ENCODE data around the gene LEMD2. TPM values are rescaled to one million over a fixed set of nuclear protein-coding genes. Genes with fewer than 3 reads are reported as not detected.

Gene LEMD2
- total RNA-seq, 2 donors from 2014 or later: 62.0 to 75.8 TPM

DNA sequence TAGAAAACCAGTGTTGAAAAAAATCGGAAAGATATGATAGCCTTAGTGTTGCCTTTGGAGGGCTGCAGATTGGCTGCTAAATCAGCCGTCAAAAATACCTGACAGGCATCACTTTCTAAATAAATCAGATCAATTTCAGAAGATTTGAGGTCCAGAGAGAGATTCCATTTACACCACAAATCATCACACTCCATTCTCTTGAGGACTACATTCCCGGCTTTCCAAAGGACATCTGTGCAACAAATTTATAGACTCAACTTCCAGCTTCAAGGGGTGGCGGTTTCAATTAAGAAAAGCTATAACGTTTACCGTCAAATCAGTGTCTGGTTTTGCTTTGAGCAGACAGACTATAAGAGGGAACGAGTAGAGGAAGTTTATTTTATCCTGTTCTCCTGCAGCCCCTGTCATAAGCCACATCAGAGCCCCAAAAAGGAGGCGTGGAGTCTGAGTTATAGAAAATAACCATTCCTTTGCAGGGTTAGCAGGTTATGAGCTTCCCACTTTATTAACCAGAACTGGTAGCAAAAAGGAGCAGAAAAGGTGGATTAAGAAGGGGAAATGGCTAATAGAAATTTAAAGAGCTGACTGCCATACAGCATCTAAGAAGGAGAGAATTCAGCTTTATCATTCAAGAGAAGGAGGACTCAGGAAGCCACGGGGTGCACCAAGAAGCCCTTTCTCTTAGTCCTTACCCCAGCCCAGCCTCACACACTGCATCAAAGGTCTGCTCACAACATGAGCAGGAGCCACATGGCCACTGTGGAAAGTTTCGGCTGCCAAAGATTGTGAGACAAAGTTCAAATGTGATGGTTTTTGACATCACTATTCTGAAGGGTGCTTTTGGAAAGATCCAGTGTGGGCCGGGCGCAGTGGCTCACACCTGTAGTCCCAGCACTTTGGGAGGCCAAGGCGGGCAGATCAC lies 64.6 kb downstream of the LEMD2 start:
- no peaks in the 10 kb centered on the region for H3K27me3 ChIP-seq (ENCODE audit: control insufficient read depth, insufficient read depth, low read length, poor library complexity, severe bottlenecking)
- DNase-seq: no peak
- no peak overlapping the region for H3K9ac ChIP-seq (ENCODE audit: extremely low read depth, low read length, poor library complexity, severe bottlenecking)

DNA sequence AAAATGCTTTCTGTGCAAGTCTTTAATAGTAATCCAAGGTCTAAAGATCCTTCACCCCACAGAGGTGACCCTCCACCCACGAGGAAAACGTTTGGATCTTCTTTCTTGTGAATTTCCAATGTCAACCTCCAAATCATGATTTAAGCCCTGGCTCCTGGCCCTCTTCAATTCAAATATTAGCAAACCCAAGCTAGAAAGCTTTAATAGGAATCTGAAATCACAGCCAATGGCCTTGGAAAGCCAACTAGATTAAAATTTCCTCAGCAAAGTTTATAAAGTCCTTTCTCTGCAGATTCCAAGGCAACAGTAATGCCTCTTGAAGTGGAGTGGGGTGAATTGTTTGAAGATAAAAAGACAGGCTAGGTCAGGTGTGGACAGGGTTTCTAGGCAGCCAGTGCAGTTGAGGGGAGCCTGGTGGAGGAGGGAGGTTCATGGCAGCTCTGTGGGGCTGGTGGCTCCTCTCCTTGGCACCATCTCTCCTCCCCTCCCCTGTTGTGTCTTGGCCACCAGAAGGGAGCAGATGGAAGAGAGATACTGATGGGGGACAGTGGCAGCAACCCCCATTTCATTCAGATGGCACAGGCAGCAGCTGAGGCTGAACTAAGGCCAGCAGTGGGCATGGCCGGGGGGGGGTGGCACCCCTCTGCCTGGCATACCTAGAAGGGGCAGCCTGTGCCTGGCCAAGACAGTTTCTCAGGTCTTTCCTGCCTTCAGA lies 65.4 kb downstream of the LEMD2 start:
- no peak for DNase-seq
- WGBS, 2 experiments (ENCODE audit: insufficient coverage in 1 of 2, insufficient read length in 1 of 2): 87 to 94% methylated on average over 2 to 3 of the region's 3 CpGs
- H3K27me3 ChIP-seq (ENCODE audit: control insufficient read depth, insufficient read depth, low read length, poor library complexity, severe bottlenecking): no peaks in the 10 kb centered on the region
- Mint-ChIP-seq H3K27me3 (ENCODE audit: insufficient read depth) (peaks cover 15% of the 10 kb centered on the region), H3K36me3 (ENCODE audit: low read depth) (no peaks in the 10 kb centered on the region), H3K9me3 (no peaks in the 10 kb centered on the region), H3K4me3 (no peak overlapping the region), H3K4me1 (peaks cover 6% of the 10 kb centered on the region), H3K27ac (no peak overlapping the region)
- no peak overlapping the region for H3K27ac ChIP-seq (ENCODE audit: low read depth, low read length)
- no peak overlapping the region for H3K9ac ChIP-seq (ENCODE audit: extremely low read depth, low read length, poor library complexity, severe bottlenecking)
- no peaks in the 10 kb centered on the region for H3K4me1 ChIP-seq (ENCODE audit: control insufficient read depth, insufficient read depth, low read length)
- no peaks in the 10 kb centered on the region for H3K9me3 ChIP-seq (ENCODE audit: control insufficient read depth, low read length)
- TF ChIP-seq, protein P1, sequence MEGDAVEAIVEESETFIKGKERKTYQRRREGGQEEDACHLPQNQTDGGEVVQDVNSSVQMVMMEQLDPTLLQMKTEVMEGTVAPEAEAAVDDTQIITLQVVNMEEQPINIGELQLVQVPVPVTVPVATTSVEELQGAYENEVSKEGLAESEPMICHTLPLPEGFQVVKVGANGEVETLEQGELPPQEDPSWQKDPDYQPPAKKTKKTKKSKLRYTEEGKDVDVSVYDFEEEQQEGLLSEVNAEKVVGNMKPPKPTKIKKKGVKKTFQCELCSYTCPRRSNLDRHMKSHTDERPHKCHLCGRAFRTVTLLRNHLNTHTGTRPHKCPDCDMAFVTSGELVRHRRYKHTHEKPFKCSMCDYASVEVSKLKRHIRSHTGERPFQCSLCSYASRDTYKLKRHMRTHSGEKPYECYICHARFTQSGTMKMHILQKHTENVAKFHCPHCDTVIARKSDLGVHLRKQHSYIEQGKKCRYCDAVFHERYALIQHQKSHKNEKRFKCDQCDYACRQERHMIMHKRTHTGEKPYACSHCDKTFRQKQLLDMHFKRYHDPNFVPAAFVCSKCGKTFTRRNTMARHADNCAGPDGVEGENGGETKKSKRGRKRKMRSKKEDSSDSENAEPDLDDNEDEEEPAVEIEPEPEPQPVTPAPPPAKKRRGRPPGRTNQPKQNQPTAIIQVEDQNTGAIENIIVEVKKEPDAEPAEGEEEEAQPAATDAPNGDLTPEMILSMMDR (conservative IDR thresholded peaks at IDR 0.05): no peak
- H3K36me3 ChIP-seq (ENCODE audit: control insufficient read depth, insufficient read depth, low read length): no peaks in the 10 kb centered on the region
- no peak overlapping the region for H3K4me3 ChIP-seq (ENCODE audit: low read length)

More for the DNA sequence above, 64.6 kb downstream of the LEMD2 start:
- no peaks in the 10 kb centered on the region for H3K4me1 ChIP-seq (ENCODE audit: control insufficient read depth, insufficient read depth, low read length)
- no peak overlapping the region for H3K4me3 Mint-ChIP-seq
- H3K36me3 Mint-ChIP-seq (ENCODE audit: low read depth): no peaks in the 10 kb centered on the region
- no peak overlapping the region for H3K27ac Mint-ChIP-seq
- H3K9me3 ChIP-seq (ENCODE audit: control insufficient read depth, low read length): no peaks in the 10 kb centered on the region
- H3K27ac ChIP-seq (ENCODE audit: low read depth, low read length): no peak overlapping the region
- no peaks in the 10 kb centered on the region for H3K9me3 Mint-ChIP-seq
- no peak overlapping the region for H3K4me3 ChIP-seq (ENCODE audit: low read length)
- H3K4me1 Mint-ChIP-seq: peaks cover 6% of the 10 kb centered on the region
- H3K27me3 Mint-ChIP-seq (ENCODE audit: insufficient read depth): peaks cover 15% of the 10 kb centered on the region
- no peaks in the 10 kb centered on the region for H3K36me3 ChIP-seq (ENCODE audit: control insufficient read depth, insufficient read depth, low read length)
- 84 to 90% methylated on average over 8 to 13 of the region's 13 CpGs for WGBS, 2 experiments (ENCODE audit: insufficient coverage in 1 of 2, insufficient read length in 1 of 2)
- TF ChIP-seq, protein P1 (conservative IDR thresholded peaks at IDR 0.05): no peak

DNA sequence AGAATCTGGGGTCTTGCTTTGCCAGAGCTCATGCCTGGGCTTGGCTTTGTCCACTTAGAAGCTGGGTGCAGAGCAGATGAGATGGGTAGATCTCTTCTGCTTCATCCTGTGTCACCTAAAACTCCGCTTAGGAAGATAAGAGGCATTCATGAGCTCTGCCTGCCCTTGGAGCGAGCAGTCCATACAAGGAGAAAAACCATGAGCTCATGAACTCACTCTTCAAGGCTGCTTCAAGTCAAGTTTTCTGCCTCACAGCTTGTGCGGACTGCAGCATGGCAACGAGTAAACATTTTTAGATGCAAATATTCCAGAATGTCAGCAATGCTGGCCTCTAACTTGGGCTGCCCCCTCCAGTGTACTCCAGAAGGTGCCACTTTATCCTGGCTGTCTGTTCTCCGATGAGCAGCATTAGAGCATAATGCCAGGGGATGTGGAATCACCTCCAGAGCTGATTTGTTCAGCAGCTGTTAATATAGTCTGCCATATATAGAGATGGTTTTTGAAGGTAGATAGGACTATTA lies 66.8 kb downstream of the LEMD2 start:
- Mint-ChIP-seq H3K4me3 (no peak overlapping the region), H3K4me1 (peaks cover 2% of the 10 kb centered on the region), H3K36me3 (ENCODE audit: low read depth) (no peaks in the 10 kb centered on the region), H3K9me3 (no peaks in the 10 kb centered on the region), H3K27ac (no peak overlapping the region), H3K27me3 (ENCODE audit: insufficient read depth) (peaks cover 15% of the 10 kb centered on the region)
- Histone ChIP-seq H3K36me3 (ENCODE audit: control insufficient read depth, insufficient read depth, low read length) (no peaks in the 10 kb centered on the region), H3K27ac (ENCODE audit: low read depth, low read length) (no peak overlapping the region), H3K9ac (ENCODE audit: extremely low read depth, low read length, poor library complexity, severe bottlenecking) (no peak overlapping the region), H3K27me3 (ENCODE audit: control insufficient read depth, insufficient read depth, low read length, poor library complexity, severe bottlenecking) (no peaks in the 10 kb centered on the region), H3K9me3 (ENCODE audit: control insufficient read depth, low read length) (no peaks in the 10 kb centered on the region), H3K4me3 (ENCODE audit: low read length) (no peak overlapping the region), H3K4me1 (ENCODE audit: control insufficient read depth, insufficient read depth, low read length) (no peaks in the 10 kb centered on the region)
- DNase-seq: no peak
- TF ChIP-seq, protein P1 (conservative IDR thresholded peaks at IDR 0.05): no peak
- 92 to 95% methylated on average over 5 of the region's 5 CpGs for WGBS, 2 experiments (ENCODE audit: insufficient coverage in 1 of 2, insufficient read length in 1 of 2)
